Putamen (tissue), 1 donor: Measurements from ENCODE around the gene KCNJ16.

ENCODE experiments used
- DNase-seq: peaks from one replicate; pipeline ENCODE4 v3.0.0-alpha.2; 2016; ENCODE audit warnings: low spot score

Gene KCNJ16

GRCh38 chr17:70128727-70129238, 53.8 kb downstream of the KCNJ16 start:
- DNase-seq: no peak

- DNase-seq: no peak
Measured at GRCh38 chr17:70130289-70130688, 55.3 kb downstream of the KCNJ16 start.

- DNase-seq: no peak
Measured at GRCh38 chr17:70132505-70132904, 57.5 kb downstream of the KCNJ16 start.

GRCh38 chr17:70134042-70134441, 59.0 kb downstream of the KCNJ16 start:
- no peak for DNase-seq

GRCh38 chr17:70134777-70135176, 59.8 kb downstream of the KCNJ16 start:
- no peak for DNase-seq

- DNase-seq: no peak
Measured at GRCh38 chr17:70136131-70136530, 61.1 kb downstream of the KCNJ16 start.

GRCh38 chr17:70137451-70138230, 62.6 kb downstream of the KCNJ16 start:
- DNase-seq: peak; percentile 48

- no peak for DNase-seq
Measured at GRCh38 chr17:70138291-70138865, 63.4 kb downstream of the KCNJ16 start.

GRCh38 chr17:70139449-70139993, 64.5 kb downstream of the KCNJ16 start:
- DNase-seq: no peak

GRCh38 chr17:70144260-70144846, 69.3 kb downstream of the KCNJ16 start:
- no peak for DNase-seq

- DNase-seq: no peak
Measured at GRCh38 chr17:70153210-70153609, 78.2 kb downstream of the KCNJ16 start.

- no peak for DNase-seq
Measured at GRCh38 chr17:70157151-70157550, 82.1 kb downstream of the KCNJ16 start.

GRCh38 chr17:70158180-70158579, 83.2 kb downstream of the KCNJ16 start:
- no peak for DNase-seq

- no peak for DNase-seq
Measured at GRCh38 chr17:70158591-70158990, 83.6 kb downstream of the KCNJ16 start.

- no peak for DNase-seq
Measured at GRCh38 chr17:70159980-70160379, 85.0 kb downstream of the KCNJ16 start.

- DNase-seq: no peak
Measured at GRCh38 chr17:70161519-70161918, 86.5 kb downstream of the KCNJ16 start.

- no peak for DNase-seq
Measured at GRCh38 chr17:70165383-70165782, 90.4 kb downstream of the KCNJ16 start.

- DNase-seq: no peak
Measured at GRCh38 chr17:70166615-70167014, 91.6 kb downstream of the KCNJ16 start.

GRCh38 chr17:70168044-70168976, 93.3 kb downstream of the KCNJ16 start:
- DNase-seq: peak; percentile 89

GRCh38 chr17:70168977-70169708, 94.1 kb downstream of the KCNJ16 start, which contains the start of gene KCNJ2:
TSS of gene KCNJ2 (plus strand) at chr17:70169532. CDS start at chr17:70175040, 5,508 bp downstream.
- DNase-seq: peak; percentile 95
